ENCODE results near the gene LYG2.
"Not testable (repeated sequence)": the region's sequence is repeated elsewhere in the genome, so short reads cannot be mapped to it uniquely, and the experiment has no call there.

Gene LYG2, protein sequence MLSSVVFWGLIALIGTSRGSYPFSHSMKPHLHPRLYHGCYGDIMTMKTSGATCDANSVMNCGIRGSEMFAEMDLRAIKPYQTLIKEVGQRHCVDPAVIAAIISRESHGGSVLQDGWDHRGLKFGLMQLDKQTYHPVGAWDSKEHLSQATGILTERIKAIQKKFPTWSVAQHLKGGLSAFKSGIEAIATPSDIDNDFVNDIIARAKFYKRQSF

DNA sequence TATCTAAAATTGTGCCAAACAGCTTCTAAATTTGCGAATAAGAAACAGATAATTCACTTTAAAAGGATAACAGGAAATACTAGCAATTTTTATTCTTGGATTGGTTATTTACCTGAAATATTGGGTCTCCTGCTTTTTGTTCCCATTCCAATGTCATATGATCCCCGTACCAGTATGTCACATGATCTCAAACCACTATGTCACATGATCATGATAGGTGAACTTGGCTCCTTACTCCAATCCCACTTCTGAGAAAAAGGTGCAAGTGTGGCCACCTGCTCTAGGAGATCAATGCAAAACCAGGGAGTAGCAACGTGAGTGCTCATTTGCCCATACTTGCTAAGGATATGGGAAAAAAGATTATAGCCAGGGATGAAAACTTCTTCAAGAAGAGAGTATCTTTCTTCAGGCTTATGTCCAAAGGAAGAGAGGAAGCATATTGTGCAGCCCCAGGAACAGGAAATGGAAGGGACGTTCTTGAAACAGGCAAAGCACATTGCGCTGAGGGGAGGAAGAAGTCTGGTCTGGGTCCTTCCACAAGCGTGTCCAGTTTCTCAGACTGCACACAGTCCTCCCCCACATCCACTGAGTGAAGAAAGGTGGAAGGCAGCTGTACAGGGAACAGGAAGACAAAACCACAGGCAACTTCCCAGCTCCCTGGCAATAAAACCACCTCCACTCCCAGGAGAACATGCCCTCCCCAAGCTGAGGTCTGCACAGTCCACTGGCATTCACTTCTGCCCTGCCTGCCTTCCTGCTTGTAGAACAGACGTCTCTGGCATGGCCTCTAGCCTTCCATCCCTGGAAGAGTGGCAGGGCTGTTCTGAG lies at the start of gene LYG2:
Gene LYG2 (minus strand): TSS at position 176 of the 828 bp plus-strand sequence. CDS start 1,406 bp downstream, outside the sequence.
- DNase-seq = no peak

DNA sequence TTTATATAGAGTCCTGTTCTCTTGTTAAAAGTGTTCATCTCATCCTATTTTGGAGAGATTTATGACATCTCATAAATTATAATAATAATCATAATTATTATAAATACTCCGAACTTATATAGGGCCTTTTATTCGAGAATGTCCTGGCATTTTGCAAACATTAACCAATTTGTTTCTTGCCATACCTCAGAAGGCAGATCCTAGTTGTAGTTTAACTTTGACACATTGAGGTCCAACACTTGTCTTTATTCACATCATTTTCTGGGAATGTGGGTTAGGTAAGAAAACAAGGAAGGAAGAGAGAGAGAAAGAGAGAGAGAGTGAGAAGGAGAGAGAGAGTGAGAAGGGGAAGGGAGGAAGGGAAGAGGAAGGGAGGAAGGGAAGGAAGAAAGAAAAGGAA lies 45.6 kb upstream of the LYG2 start, which contains the start of gene LYG1:
Gene LYG1 (minus strand): TSS at position 101 of the 400 bp plus-strand sequence. CDS start 5,527 bp downstream, outside the sequence.
- not testable (repeated sequence) for DNase-seq

DNA sequence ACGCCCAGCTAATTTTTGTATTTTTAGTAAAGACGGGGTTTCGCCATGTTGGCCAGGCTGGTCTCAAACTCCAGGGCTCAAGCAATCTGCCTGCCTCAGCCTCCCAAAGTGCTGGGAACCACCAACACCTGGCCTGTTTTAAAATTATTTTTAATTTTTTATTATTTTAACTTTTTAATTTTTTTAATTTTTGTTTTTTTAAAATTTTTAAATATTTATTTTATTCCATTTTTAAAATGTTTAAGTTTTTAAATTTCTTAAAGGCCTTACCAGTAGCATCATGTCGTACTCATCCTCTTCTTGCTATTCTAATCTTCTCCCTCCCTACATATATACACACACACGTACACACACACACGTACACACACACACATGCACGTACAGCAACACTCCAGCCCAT lies 44.1 kb upstream of the LYG2 start:
- DNase-seq = no peak

DNA sequence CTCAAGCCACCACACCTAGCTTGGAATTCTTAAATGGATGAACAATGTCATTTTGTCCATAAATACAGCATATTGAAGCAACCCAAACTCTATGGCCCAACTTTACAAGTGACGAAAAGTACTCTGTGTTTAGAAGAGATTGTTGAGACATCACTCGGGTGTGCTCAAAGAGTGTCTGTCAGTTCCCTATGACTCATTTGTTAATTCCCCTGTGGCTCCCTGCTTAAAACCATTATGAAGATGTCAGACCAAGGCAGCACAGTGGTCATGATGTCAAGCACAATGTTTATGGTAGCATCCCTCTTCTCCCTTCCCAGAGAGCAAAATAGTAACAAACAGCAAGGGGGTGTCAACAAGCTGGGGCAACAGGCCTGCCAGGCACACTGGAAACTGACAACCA lies 42.5 kb upstream of the LYG2 start:
- DNase-seq = no peak

DNA sequence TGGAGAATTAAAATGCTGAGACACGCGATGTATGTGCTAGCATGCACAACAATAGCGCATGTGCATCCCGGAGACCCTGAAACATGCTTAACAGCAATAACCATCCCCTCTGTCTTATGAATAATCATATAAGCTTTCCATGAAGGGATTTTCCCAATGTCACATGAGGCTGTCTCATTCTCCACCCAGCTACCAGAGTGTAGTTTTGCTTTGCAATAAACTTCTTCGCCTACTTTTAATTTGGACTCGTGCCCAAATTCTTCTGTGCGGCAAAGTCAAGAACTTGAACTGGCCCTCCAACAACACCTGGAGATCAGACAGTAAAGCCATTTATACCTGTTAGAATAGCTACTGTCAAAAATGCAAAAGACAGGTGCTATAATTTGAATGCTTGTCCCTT lies 30.1 kb upstream of the LYG2 start:
- no peak for DNase-seq

DNA sequence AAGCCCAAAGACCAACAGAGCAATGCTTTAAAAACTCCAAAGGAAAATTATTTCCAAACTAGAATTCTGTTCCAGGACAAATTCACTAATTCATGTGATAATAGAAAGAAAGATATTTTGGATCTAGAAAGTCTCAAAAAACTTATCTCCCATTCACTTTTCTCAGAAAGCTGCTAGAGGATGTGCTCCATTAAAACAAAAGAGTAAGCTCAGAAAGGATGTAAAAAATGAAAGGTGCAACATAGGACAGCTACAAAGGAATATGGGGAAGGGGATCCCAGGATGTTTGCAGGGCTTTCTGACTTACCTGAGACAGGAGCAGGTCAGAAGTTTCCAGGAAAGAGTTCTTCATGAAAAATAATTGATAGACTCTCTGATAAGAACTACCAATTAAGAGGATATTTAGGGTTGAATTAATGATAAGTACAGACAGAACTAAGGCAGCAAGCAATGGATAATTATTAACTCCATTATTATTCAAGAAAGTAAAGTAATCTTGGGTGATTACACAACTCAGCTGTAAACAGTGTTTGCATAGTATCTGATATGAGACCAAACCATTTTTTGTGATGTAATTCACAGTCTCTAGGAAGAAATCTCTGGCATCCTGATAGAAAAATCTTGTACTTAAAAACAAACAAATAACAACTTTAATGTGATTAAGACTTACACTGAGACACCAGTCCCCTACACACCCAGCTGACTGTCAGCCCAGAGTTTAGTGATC lies 24.7 kb upstream of the LYG2 start:
- DNase-seq = no peak

DNA sequence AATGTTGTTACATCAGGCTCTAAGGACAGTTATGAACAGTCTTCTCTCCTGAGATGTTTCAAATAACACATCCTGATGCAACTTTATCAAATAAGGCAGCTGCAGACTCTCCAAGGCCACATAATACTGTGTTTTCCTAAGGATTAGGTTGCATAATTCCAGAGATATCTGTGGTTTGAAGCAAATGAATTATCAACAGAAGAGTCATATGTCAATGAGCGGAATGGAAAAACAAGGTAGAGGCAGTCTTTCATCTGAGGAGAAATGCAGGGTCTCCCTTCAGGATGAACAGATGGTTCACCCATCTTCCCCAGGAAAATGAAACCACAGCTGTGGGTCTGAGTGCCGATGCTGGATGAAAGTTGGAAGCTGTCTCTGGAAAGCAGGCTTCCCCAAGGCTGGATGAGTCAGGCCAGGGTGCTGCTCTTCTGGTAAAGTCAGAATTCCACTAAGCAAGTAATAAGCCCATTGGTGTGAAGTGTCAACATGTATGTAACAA lies 23.4 kb upstream of the LYG2 start:
- no peak for DNase-seq

DNA sequence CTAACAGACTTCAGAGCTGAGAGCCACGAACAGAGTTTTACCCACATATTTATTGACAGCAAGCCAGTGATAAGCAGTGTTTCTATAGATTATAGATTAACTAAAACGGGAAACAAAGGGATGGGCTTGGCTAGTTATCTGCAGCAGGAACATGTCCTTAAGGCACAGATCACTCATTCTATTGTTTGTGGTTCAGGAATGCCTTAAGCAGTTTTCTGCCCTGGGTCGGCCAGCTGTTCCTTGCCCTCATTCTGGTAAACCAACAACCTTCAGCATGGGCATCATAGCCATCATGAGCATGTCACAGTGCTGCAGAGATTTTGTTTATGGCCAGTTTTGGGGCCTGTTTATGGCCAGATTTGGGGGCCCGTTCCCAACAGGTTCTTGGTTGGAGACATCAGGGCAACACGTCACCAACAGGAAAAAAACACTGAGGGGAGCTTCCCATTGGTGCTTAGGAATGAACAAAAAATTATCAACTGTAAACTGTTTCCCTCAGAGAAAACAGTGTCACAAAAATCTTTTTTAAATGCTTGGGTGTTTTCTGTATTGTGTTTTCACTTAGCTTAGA lies 22.8 kb upstream of the LYG2 start:
- not testable (repeated sequence) for DNase-seq

DNA sequence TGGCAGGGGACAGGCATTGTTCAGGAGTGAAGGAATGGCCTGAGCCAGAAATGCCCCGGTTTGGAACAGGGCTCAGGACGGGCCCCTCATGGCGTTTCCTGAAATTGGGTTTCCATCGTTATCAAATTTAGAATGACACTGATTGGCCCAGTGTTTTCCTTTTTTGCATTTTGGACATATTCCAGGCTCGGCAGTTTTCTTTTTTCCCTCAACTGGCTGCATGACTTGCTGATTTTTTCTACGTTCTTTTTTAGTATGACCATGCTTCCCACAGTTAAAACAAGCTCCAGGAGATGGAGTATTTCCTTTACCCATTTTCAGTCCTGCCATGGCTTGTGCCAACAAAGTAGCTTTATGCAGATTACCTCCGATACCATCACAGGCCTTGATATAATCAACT lies 20.4 kb upstream of the LYG2 start:
- DNase-seq = no peak

DNA sequence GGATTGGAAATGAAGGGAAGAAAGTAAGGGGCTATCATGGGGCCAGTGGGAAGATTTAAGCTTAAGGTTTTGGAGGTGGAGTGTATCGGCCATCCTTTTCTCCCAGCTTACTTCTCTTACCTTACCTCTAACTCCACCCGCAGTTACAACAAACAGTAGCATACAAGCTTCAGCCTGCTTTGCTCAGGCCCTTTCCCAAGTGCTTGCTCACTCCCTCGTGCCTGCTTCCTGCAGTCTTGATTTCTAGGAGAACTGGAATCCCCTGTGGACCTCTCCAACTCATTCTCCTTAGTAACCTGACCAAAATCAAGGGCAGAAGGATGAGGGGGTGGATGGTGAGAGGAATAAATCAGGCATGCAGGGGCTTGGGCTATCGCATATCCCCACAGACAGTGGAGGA lies 5.8 kb upstream of the LYG2 start:
- no peak for DNase-seq

DNA sequence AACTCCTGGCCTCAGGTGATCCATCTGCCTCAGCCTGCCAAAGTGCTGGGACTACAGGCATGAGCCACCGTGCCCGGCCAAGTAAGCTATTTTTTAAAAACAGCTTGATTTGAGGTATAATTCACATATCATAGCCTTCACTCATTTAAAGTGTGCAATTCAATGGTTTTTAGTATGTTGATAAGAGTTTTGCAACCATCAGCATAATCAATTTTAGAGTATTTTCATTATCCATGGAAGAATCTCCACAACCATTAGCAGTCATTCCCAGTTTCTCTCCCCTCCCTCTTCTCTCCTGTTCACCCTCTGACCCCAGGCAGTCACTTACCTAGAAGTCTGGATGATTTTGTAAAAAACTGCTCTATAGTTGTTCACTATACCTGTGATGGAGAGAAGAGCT lies 4.7 kb upstream of the LYG2 start:
- DNase-seq = no peak

DNA sequence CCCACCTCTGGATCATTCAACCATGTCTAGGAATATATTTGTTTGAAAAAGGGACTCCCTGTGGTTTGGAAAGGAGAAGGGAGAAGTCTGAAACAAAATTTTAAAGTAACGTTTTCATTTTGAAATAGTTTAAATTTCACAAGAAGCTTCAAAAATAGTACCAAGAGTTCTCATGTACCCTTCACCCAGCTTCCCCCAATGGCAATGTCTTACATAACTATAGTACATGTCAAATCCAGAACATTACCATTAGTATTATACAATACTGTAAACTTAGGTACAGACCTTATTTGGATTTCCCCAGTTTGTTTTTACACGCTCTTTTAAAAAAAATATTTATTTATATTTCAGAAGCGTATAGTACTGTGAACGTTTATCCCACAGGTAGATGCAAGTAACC lies 4.0 kb upstream of the LYG2 start:
- DNase-seq = no peak

DNA sequence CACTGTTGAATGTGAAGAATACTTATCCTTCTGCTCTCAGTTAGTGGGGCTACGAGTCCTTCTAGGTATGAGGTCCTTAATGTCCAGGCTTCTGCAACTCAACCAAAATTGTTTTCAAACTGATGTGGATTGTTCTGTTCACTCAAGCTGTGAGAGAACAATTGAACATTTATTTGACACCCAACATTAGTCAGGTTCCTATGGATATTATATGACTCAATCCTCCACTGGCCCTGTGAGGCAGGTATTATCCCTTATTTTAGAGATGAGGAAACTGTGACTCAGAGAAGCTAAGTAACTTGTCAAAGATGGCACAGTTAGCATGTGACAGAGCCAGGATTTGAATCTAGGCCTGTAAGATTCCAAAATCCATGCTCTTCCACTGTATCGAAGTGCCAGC lies 1.2 kb upstream of the LYG2 start:
- no peak for DNase-seq

DNA sequence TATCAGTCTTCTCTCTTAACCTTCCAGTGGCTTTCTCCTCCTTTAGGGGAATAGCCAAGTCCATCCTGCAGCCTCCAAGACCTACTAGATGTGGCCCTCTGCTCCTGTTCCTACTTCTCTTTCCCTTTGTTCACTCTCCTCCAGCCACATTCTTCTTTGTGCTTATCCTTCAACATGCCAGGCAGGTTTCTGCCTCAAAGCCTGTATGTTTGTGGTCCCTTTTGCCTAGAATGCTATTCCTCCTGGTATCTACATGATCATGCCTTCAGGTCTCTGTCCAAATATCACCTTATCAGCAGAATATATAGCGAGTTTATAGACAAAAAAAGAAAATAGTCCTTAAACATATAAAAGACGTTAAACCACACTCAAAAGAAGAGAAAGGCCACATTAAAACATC lies 5.5 kb downstream of the LYG2 start:
- DNase-seq = no peak

DNA sequence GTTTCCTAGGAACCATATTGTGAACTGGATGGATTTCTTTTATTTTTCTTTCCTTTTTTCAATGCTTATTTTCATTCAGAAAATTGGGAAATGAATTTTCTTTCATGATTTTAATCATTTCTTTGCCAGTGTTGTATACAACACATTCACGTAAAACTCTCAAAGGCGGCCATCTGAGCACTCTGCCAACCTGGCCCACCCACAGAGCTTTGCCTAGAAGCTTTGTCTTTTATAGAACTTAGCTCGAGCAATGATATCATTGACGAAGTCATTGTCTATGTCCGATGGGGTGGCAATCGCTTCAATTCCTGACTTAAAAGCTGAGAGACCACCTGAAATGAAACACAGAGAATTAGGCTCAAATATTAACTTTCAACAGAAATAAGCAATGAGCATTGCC lies 13.3 kb downstream of the LYG2 start:
- no peak for DNase-seq

DNA sequence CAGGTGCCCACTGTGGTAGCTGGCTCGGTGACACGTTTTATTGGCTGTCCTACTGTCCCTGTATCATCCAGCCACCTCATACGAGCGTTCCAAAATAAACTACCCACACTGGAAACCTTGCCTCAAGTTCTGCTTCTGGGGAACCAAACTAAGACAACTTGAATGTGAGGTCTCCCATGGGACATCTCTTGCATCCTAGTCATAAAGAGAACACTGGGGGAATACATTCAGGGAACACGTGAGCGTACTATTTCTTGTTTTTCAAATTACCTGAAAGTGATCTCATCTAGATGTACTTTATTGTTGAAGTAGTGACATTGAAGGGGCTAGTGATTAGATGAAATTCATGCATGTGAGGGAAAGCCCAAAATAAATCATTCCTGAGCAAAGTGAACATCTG lies 15.0 kb downstream of the LYG2 start:
- DNase-seq = no peak

DNA sequence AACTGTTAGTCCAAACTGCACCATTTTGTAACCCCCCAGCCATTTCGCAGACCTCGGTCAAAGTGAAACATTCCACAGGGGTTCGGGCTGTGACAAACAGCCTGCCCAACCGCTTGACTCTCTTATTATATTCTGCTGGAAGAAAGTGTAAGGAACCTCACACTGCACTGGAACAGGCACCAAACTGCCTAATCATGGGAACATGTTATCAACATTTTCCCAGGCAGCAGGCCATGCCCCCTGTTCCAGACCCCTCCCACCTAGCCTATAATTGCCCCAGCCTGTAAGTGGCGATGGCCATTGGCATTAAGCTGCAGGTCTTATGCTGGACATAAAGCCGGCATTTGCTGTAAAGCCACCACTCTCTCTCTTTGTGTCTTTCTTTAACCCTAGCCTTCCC lies 16.9 kb downstream of the LYG2 start:
- no peak for DNase-seq

DNA sequence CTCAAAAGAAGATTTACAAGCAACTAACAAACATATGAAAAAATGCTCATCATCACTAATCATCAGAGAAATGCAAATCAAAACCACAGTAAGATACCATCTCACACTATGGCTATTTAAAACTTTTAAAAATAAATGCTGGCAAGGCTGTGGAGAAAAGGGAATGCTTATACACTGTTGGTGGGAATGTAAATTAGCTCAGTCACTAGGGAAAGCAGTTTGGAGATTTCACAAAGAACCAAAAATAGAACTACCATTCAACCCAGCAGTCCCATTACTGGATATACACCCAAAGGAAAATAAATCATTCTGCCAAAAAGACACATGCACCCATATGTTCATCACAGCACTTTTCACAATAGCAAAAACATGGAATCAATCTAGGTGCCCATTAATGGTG lies 22.3 kb downstream of the LYG2 start:
- not testable (repeated sequence) for DNase-seq

DNA sequence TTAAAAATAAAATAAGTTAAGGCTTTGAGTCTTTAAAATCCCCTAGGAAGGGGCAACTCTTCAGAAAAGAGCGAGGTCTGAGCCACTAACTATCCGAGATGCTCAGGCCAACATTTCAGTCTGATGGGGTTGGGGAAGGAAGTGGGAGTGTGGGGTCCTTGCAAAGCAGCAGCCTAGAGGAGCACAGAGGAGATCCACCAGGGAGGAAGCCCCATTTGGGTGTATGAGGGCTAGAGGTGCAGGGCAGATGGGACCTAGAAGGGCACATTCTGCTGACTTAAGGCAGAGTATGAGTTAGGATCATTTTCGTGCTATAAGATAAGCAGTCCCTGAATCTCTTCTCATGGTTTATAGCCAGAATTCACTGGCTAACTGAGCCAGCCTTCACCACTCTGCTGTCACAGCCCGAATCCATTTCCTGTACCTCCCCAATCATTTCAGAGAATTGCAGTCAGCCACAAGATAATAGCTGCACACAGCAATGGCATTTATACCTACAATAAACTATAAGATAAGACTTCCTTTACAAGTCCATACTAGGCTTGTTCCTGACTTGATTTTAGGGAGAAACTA lies 37.5 kb downstream of the LYG2 start:
- no peak for DNase-seq

DNA sequence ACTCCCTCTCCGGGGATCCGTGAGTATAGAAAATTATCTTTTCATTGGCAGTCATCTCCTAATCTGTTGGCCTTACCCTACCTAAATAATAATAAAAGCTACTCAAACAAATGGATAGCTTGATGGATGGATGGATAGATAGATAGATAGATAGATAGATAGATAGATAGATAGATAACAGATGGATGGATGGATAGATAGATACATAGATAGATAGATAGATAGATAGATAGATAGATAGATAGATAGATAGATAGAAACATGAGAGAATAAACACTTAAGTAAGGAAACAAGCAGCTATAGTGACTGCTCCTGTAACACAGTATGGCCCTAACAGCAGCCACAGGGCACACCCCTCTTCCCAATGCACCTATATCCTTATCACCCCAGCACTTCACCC lies 39.4 kb downstream of the LYG2 start:
- no peak for DNase-seq

DNA sequence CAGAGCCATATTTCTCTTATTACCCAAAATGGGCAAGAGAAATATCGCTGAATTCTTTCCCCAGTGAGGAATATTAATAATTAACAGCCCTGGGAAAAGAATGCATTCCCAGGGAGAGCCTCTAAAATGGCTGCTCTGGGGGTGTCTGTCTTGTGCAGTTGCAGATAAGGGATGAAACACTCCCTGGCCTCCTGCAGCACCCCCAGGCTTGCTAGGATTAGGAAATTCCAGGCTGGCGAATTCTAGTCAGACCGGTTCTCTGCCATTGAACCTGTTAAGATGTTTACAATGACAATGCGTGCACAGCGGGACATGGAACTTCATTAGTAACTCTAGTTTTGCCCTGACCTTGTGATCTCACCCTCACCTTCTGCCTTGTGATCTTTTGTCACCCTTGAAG lies 50.0 kb downstream of the LYG2 start:
- no peak for DNase-seq

DNA sequence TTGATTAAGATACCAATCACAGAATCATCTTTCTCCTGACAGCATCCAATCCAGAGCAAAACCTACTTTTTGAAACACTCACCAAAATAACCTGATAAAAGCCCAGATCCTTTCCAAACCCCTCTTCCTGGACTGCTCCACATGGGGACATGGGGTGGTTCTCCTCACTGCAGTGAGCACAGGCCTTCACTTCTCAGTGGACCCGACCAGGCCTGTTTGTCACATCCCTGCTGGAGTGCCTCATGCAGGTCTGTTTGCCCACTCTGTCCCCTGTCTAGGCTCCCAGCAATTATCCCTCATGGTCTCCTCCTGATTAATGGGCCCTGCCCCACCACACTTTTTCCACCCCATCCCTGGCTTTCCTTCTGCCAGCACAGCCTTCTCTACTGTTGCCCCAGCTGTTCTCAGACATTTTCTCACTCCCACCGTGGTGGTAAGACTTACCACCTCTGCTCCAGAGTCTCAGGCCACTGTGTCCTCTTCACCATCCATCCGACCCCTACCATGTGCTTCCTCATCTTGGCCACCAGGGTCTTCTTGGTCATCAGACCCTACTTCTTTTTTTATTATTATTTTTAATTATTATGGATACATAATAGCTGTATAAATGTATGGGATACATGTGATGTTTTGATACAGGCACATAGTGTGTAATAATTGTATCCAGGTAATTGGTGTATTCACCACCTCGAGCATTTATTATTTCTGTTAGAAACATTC lies 53.3 kb downstream of the LYG2 start:
- no peak for DNase-seq
